Neural cell (in vitro differentiated cells): ENCODE measurements around the gene CROCC2. TPM values are rescaled to one million over a fixed set of nuclear protein-coding genes. Genes with fewer than 3 reads are reported as not detected.

Experiments
- H2AFZ ChIP-seq: fragments of 200-600, 300-800 bp; sonication (generic), shearing (Covaris generic); 2 replicates; pipeline ENCODE4 v1.6.0; 2014; ENCODE audit warnings: low read depth, mild to moderate bottlenecking, antibody characterized with exemption, low read length, moderate library complexity
- H3F3A ChIP-seq: fragments of 200-600 bp; shearing (Covaris generic); 2 replicates; pipeline ENCODE4 v1.6.1; 2016; ENCODE audit warnings: mild to moderate bottlenecking, moderate library complexity, mixed read lengths, antibody characterized with exemption, low read length; ENCODE audit not compliant: insufficient read depth, poor library complexity, severe bottlenecking
- H3K27ac ChIP-seq: fragments of 200-600, 300-800 bp; sonication (generic), shearing (Covaris generic); 2 replicates; pipeline ENCODE4 v1.5.1; 2014; ENCODE audit warnings: mild to moderate bottlenecking, low read length, moderate library complexity
- H3K27me3 ChIP-seq: fragments of 300-800, 200-600 bp; sonication (generic), shearing (Covaris generic); 2 replicates; pipeline ENCODE4 v1.6.0; 2014; ENCODE audit warnings: mild to moderate bottlenecking, low read depth, low read length, moderate library complexity; ENCODE audit not compliant: insufficient read depth
- H3K36me3 ChIP-seq: fragments of 300-800, 200-600 bp; sonication (generic), shearing (Covaris generic); 2 replicates; pipeline ENCODE4 v1.5.1; 2014; ENCODE audit warnings: mild to moderate bottlenecking, antibody characterized with exemption, low read length, moderate library complexity; ENCODE audit not compliant: insufficient read depth
- H3K4me2 ChIP-seq: fragments of 300-800, 200-600 bp; sonication (generic), shearing (Covaris generic); 2 replicates; pipeline ENCODE4 v1.6.0; 2014; ENCODE audit warnings: mild to moderate bottlenecking, low read length
- H3K4me3 ChIP-seq: fragments of 300-800, 200-600 bp; sonication (generic), shearing (Covaris generic); 2 replicates; pipeline ENCODE4 v1.5.1; 2014; ENCODE audit warnings: mild to moderate bottlenecking, low read length, moderate library complexity
- H3K79me2 ChIP-seq: fragments of 200-600 bp; shearing (Covaris generic); replicated peaks from 2 replicates; pipeline ENCODE4 v1.6.0; 2014; ENCODE audit warnings: mild to moderate bottlenecking, low read length, moderate library complexity; ENCODE audit not compliant: insufficient read depth
- H3K9ac ChIP-seq: fragments of 300-800, 200-600 bp; sonication (generic), shearing (Covaris generic); 2 replicates; pipeline ENCODE4 v1.6.1; 2016; ENCODE audit warnings: mild to moderate bottlenecking, low read length, mixed read lengths
- H3K9me2 ChIP-seq: fragments of 200-600 bp; shearing (Covaris generic); 2 replicates; pipeline ENCODE4 v1.6.1; 2016; ENCODE audit warnings: mild to moderate bottlenecking, low read length, mixed read lengths; ENCODE audit not compliant: insufficient read depth
- H3K9me3 ChIP-seq: fragments of 200-600, 300-800 bp; sonication (generic), shearing (Covaris generic); 2 replicates; pipeline ENCODE4 v1.6.1; 2016; ENCODE audit warnings: mild to moderate bottlenecking, mixed run types, low read length, moderate library complexity, mixed read lengths
- H4K20me1 ChIP-seq: fragments of 200-600 bp; shearing (Covaris generic); 2 replicates; pipeline ENCODE4 v1.6.1; 2016; ENCODE audit warnings: mild to moderate bottlenecking, mixed run types; ENCODE audit not compliant: insufficient read depth
- CTCF ChIP-seq: fragments of 450-650 bp; IDR thresholded peaks from 2 replicates; pipeline ENCODE4 v1.5.1; 2014; ENCODE audit warnings: antibody characterized with exemption, mild to moderate bottlenecking, moderate library complexity; ENCODE audit not compliant: poor library complexity, severe bottlenecking
- EP300 ChIP-seq: fragments of 450-650 bp; conservative IDR thresholded peaks from 2 replicates; pipeline ENCODE4 v1.6.1; 2014; ENCODE audit warnings: antibody characterized with exemption, mild to moderate bottlenecking, moderate library complexity; ENCODE audit not compliant: poor library complexity, severe bottlenecking
- EZH2 ChIP-seq: fragments of 200-600, 300-800 bp; shearing (Covaris generic), sonication (generic); IDR thresholded peaks from 2 replicates; pipeline ENCODE4 v1.6.1; 2014; ENCODE audit warnings: antibody characterized with exemption, low read length, borderline replicate concordance, mild to moderate bottlenecking; ENCODE audit not compliant: insufficient read depth, poor library complexity, severe bottlenecking
- MXI1 ChIP-seq: fragments of 450-650 bp; conservative IDR thresholded peaks from 2 replicates; pipeline ENCODE4 v1.6.1; 2014; ENCODE audit warnings: antibody characterized with exemption, mild to moderate bottlenecking; ENCODE audit not compliant: poor library complexity, severe bottlenecking
- POLR2AphosphoS5 ChIP-seq: IDR thresholded peaks from 2 replicates; pipeline ENCODE4 v1.6.1; 2012
- RAD21 ChIP-seq: fragments of 450-650 bp; conservative IDR thresholded peaks from 2 replicates; pipeline ENCODE4 v1.6.1; 2014; ENCODE audit warnings: antibody characterized with exemption, mild to moderate bottlenecking, moderate library complexity
- SMC3 ChIP-seq: fragments of 450-650 bp; conservative IDR thresholded peaks from 2 replicates; pipeline ENCODE4 v1.6.1; 2014; ENCODE audit warnings: antibody characterized with exemption, mild to moderate bottlenecking, moderate library complexity; ENCODE audit not compliant: poor library complexity
- TAF1 ChIP-seq: IDR thresholded peaks from 2 replicates; pipeline ENCODE4 v1.6.1; 2012; ENCODE audit warnings: low read depth
- polyA plus RNA-seq: library from polyadenylated mRNA; depleted of rRNA; stranded (reverse); fragments of >200 nt; gene quantifications from 2 replicates; pipeline ENCODE4 v1.2.3, GENCODE V29; 2014
- TF ChIP-seq, protein P1 (sequence below): IDR thresholded peaks from 2 replicates; pipeline ENCODE4 v1.6.1; 2012; ENCODE audit warnings: borderline replicate concordance

CROCC2 gene
- polyA plus RNA-seq, 1 donor from 2014 or later: 0.09 TPM

DNA sequence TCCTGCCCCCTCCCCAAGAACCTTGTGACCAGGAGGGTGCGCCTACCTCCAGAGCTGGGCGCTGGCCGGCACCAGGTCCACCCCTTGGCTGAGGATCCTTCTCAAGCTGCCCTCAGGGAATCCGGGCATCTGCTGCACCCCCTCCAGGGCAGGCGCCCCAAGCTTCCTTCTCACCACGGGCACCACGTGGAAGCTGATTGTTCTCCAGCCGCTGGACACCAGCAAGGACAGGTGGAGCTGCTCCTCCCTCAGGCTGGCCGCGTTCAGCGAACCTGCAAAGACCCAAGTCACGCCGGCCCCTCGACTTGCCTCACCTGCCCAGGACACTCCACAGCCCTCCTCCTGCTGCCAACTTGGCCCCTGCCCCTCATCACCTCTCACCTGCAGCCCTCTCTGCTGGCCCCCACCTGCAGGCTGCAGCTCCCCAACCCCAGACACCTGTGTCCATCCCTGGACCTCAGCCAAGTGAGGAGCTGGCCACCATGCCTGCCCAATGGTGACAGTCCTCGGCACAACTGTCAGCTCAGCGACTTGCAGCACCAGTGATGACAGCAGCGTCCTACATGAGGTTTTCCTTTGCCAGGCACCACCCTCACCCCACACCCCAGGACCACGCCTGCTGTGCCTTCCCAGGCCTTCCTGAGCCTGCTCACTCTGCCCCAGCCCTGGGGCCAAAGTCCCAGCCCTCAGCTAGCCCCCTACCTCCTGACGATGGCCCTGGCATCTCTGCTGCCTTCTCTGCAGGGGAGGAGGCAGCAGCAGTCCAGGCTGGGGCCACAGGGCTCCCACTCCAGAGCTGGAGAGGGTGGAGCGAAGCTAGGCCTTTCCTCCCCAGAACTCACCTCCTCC lies 14.4 kb upstream of the CROCC2 start:
- H2AFZ ChIP-seq: no peak overlapping the region
- H3K27me3 ChIP-seq: no peaks in the 10 kb centered on the region
- no peaks in the 10 kb centered on the region for H3K9me2 ChIP-seq
- H3K79me2 ChIP-seq: no peaks in the 10 kb centered on the region
- H3F3A ChIP-seq: no peaks in the 10 kb centered on the region
- H3K9me3 ChIP-seq: no peaks in the 10 kb centered on the region
- H3K4me3 ChIP-seq: no peak overlapping the region
- TF ChIP-seq SMC3: no peak
- TF ChIP-seq EZH2: no peak
- TF ChIP-seq MXI1: no peak
- TF ChIP-seq, protein P1, sequence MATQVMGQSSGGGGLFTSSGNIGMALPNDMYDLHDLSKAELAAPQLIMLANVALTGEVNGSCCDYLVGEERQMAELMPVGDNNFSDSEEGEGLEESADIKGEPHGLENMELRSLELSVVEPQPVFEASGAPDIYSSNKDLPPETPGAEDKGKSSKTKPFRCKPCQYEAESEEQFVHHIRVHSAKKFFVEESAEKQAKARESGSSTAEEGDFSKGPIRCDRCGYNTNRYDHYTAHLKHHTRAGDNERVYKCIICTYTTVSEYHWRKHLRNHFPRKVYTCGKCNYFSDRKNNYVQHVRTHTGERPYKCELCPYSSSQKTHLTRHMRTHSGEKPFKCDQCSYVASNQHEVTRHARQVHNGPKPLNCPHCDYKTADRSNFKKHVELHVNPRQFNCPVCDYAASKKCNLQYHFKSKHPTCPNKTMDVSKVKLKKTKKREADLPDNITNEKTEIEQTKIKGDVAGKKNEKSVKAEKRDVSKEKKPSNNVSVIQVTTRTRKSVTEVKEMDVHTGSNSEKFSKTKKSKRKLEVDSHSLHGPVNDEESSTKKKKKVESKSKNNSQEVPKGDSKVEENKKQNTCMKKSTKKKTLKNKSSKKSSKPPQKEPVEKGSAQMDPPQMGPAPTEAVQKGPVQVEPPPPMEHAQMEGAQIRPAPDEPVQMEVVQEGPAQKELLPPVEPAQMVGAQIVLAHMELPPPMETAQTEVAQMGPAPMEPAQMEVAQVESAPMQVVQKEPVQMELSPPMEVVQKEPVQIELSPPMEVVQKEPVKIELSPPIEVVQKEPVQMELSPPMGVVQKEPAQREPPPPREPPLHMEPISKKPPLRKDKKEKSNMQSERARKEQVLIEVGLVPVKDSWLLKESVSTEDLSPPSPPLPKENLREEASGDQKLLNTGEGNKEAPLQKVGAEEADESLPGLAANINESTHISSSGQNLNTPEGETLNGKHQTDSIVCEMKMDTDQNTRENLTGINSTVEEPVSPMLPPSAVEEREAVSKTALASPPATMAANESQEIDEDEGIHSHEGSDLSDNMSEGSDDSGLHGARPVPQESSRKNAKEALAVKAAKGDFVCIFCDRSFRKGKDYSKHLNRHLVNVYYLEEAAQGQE: no peak
- no peak for TF ChIP-seq CTCF
- TF ChIP-seq RAD21: no peak
- TF ChIP-seq TAF1: no peak
- TF ChIP-seq POLR2AphosphoS5: no peak
- TF ChIP-seq EP300: no peak
- no peak overlapping the region for H3K4me2 ChIP-seq
- H3K9ac ChIP-seq: no peak overlapping the region
- no peak overlapping the region for H3K27ac ChIP-seq
- H4K20me1 ChIP-seq: no peaks in the 10 kb centered on the region
- no peaks in the 10 kb centered on the region for H3K36me3 ChIP-seq

- no peak overlapping the region for H3K4me2 ChIP-seq
- no peak overlapping the region for H3K4me3 ChIP-seq
- TF ChIP-seq CTCF: no peak
- no peak for TF ChIP-seq TAF1
- no peak for TF ChIP-seq SMC3
- TF ChIP-seq EZH2: no peak
- TF ChIP-seq EP300: no peak
- no peak for TF ChIP-seq POLR2AphosphoS5
- no peak for TF ChIP-seq RAD21
- no peaks in the 10 kb centered on the region for H3K79me2 ChIP-seq
- H3F3A ChIP-seq: no peaks in the 10 kb centered on the region
- H3K9me2 ChIP-seq: no peaks in the 10 kb centered on the region
- no peaks in the 10 kb centered on the region for H3K27me3 ChIP-seq
- no peak overlapping the region for H3K9ac ChIP-seq
- H3K36me3 ChIP-seq: no peaks in the 10 kb centered on the region
- no peak overlapping the region for H3K27ac ChIP-seq
- no peaks in the 10 kb centered on the region for H4K20me1 ChIP-seq
- H3K9me3 ChIP-seq: no peaks in the 10 kb centered on the region
- H2AFZ ChIP-seq: no peak overlapping the region
Observed at GRCh38 chr2:240892356-240892755, 13.8 kb upstream of the CROCC2 start.
